Left ventricle myocardium inferior (tissue), 1 donor: ENCODE data around the gene JAKMIP1. TPM values are rescaled to one million over a fixed set of nuclear protein-coding genes. Genes with fewer than 3 reads are reported as not detected.
"Not testable (repeated sequence)": the region's sequence is repeated elsewhere in the genome, so short reads cannot be mapped to it uniquely, and the experiment has no call there.

ENCODE experiments used
- DNase-seq: peaks from one replicate; pipeline ENCODE4 v3.0.0-alpha.2; 2020
- H3K27ac ChIP-seq: fragments of 200-600 bp; replicated peaks from 2 replicates; pipeline ENCODE4 v1.8.0; 2021
- H3K27me3 ChIP-seq: fragments of 200-600 bp; 2 replicates; pipeline ENCODE4 v1.8.0; 2021; ENCODE audit warnings: low read depth
- H3K36me3 ChIP-seq: fragments of 200-600 bp; 2 replicates; pipeline ENCODE4 v1.8.0; 2021
- H3K4me1 ChIP-seq: fragments of 200-600 bp; 2 replicates; pipeline ENCODE4 v1.8.0; 2021
- H3K4me3 ChIP-seq: fragments of 200-600 bp; 2 replicates; pipeline ENCODE4 v1.8.0; 2021; ENCODE audit warnings: mild to moderate bottlenecking, moderate library complexity
- H3K9me3 ChIP-seq: fragments of 200-600 bp; replicated peaks from 2 replicates; pipeline ENCODE4 v1.8.0; 2021
- CTCF ChIP-seq: fragments of 200-600 bp; IDR thresholded peaks from 2 replicates; pipeline ENCODE4 v1.8.0; 2021; ENCODE audit warnings: antibody characterized with exemption, mild to moderate bottlenecking, borderline replicate concordance
- intact Hi-C: fragments of 100-400 bp; cut with micrococcal nuclease; formaldehyde crosslinking; loops from one replicate; pipeline ENCODE4 v1.11.0; 2022
- total RNA-seq: library from RNA; stranded (reverse); fragmentation: NEBNext Ultra II Directional; extraction: Animal tissue kit (Norgen Biotek cat#: 25700); gene quantifications from one replicate; pipeline ENCODE4 v1.2.1, GENCODE V29; 2021
- donor health status: DM: no; HTN: yes; CAD: no; lungs with severe emphysema.

Gene JAKMIP1
- total RNA-seq, 1 donor from 2014 or later = not detected

- DNase-seq = peak; percentile 29
- TF ChIP-seq CTCF = no peak
- H3K27ac ChIP-seq = no peak overlapping the region
- H3K4me3 ChIP-seq = peak overlapping the region; percentile 60
- H3K9me3 ChIP-seq = peaks cover 6% of the 10 kb centered on the region
- peaks cover 9% of the 10 kb centered on the region for H3K4me1 ChIP-seq
- no peaks in the 10 kb centered on the region for H3K36me3 ChIP-seq
- intact Hi-C loops = no loop called here
- H3K27me3 ChIP-seq = peaks cover 88% of the 10 kb centered on the region
Measured at GRCh38 chr4:6221851-6222760, 21.8 kb upstream of the JAKMIP1 start.

DNA sequence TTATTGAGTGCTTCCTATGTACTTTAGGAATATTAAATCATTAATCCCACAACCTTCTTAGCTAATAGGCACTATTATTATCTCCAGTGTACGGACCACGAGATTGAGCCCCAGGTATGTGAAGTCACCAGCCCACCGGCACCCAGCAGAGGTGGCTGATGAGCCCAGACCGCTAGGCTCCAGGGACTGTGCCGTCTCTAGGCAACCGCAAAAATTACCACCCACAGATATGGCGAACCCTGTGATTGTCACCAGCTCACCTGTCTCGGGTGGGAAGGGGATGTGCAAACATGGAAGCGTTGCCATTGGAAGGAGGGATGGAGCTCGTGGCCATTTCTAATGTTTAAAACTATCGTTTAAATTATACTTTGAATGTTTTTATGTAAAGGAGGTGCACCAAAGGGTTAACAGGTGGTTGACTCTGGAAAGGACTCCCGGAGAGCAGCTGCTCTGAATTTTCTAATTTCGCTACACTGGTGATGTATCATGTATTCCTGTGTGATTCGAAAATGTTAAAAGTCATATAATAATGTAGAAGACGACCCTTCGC, 21.0 kb upstream of the JAKMIP1 start:
- no peak for TF ChIP-seq CTCF
- intact Hi-C loops = no loop called here
- Histone ChIP-seq H3K9me3 (peaks cover 6% of the 10 kb centered on the region), H3K4me1 (peaks cover 9% of the 10 kb centered on the region), H3K4me3 (peak overlapping the region; percentile 60), H3K36me3 (no peaks in the 10 kb centered on the region), H3K27ac (no peak overlapping the region), H3K27me3 (peaks cover 88% of the 10 kb centered on the region)
- no peak for DNase-seq

DNA sequence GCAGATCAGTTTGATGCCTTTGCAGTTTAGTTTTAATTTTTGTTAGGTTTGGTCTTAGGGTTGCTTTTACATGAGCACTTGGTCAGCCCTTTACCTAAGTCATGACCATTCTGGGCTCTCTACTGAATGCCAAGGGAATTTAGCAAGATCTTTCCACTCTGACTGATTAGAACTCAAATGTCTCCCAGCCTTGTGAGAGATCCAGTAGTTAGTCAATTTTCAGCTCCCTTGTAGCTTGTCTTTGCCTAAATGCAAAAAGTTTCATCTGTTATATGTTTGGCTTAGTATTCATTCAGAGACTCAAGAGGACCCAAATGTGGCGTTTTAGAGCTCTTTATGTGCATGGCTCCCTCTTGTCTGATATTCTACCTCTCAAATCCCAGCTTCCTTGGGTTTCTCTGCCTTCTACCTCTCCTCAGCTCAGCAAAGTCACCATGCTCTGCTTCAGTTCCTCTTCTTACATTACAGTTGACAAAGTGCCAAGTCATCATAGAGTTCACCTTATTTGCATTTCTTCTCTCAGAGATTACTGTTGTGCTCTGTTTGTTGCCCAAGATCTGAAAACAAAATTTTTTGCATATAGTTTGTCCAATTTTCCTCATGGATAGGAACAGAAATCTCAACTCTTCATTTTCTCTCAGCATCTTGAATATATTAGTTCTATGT, 17.5 kb upstream of the JAKMIP1 start:
- Histone ChIP-seq H3K27ac (no peak overlapping the region), H3K4me3 (no peak overlapping the region), H3K9me3 (peaks cover 14% of the 10 kb centered on the region), H3K36me3 (no peaks in the 10 kb centered on the region), H3K4me1 (peaks cover 9% of the 10 kb centered on the region), H3K27me3 (peaks cover 83% of the 10 kb centered on the region)
- DNase-seq = no peak
- intact Hi-C loops = no loop called here
- TF ChIP-seq CTCF = no peak

DNA sequence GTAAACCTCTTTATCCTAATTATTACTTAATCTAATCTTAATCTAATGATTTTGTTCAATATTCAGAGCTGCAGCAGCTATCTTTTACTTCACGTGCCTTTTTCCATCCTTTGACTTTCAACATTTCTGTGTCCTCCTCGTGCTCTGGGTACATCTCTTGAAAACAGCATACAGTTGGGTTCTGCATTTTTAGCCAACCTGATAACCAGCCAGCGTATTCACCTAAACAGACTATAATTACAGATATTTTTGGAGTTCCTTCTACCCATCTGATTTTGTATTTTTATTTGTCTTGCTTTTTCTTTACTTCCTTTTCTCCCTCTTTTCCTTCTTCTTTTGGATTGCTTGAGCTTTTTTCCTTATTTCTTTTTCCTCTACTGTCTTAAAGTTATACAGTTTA, 16.2 kb upstream of the JAKMIP1 start:
- no peak for TF ChIP-seq CTCF
- Histone ChIP-seq H3K36me3 (no peaks in the 10 kb centered on the region), H3K4me1 (peaks cover 4% of the 10 kb centered on the region), H3K27ac (no peak overlapping the region), H3K27me3 (peaks cover 73% of the 10 kb centered on the region), H3K9me3 (peaks cover 9% of the 10 kb centered on the region), H3K4me3 (no peak overlapping the region)
- intact Hi-C loops = no loop called here
- DNase-seq = no peak

DNA sequence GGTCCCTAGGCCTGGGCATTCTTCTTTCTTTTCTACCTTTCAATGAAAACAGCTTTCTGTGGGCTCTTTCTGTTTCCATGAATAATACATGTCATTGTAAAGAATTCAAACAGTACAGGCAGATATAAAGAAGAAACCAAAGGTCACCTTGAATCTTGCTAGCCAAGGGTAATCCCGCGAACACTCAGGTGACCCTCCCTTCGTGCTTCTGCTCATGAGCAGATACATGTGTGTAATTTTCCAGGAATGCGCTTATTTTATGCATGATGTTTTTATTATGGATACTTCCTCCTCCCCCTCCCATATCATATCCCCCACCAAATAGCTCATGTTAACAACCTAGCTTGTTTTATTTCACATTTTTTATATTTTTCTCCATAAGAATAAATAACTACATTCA, 9.6 kb upstream of the JAKMIP1 start:
- Histone ChIP-seq H3K27ac (no peak overlapping the region), H3K27me3 (peaks cover 72% of the 10 kb centered on the region), H3K4me3 (no peak overlapping the region), H3K4me1 (no peaks in the 10 kb centered on the region), H3K36me3 (no peaks in the 10 kb centered on the region), H3K9me3 (peaks cover 9% of the 10 kb centered on the region)
- TF ChIP-seq CTCF = no peak
- DNase-seq = no peak
- intact Hi-C loops = no loop called here

DNA sequence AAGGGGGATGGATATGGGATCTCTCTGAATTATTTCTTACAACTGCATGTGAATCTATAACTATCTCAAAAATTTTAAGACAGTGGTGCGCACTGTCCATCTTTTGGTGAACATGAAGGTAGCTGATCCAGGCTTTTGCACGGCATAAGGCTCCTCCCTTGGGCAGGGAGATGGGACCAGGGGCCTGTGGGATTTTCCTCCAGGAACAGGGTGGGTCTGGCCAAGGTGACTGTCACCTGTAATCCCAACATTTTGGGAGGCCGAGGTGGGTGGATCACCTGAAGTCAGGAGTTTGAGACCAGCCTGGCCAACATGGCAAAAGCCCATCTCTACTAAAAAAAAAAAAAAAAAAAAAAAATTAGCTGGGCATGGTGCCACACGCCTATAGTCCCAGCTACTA, 8.9 kb upstream of the JAKMIP1 start:
- H3K36me3 ChIP-seq, DNase-seq, H3K9me3 ChIP-seq, H3K27ac ChIP-seq, H3K4me1 ChIP-seq, intact Hi-C loops, H3K4me3 ChIP-seq: not testable (repeated sequence)
- H3K27me3 ChIP-seq = peaks cover 68% of the 10 kb centered on the region
